ENCODE measurements around the gene SLC15A2. TPM values are rescaled to one million over a fixed set of nuclear protein-coding genes. Genes with fewer than 3 reads are reported as not detected.
"Not testable (repeated sequence)": the region's sequence is repeated elsewhere in the genome, so short reads cannot be mapped to it uniquely, and the experiment has no call there.

The SLC15A2 gene
- total RNA-seq, 1 donor from 2014 or later: 0.20 TPM

DNA sequence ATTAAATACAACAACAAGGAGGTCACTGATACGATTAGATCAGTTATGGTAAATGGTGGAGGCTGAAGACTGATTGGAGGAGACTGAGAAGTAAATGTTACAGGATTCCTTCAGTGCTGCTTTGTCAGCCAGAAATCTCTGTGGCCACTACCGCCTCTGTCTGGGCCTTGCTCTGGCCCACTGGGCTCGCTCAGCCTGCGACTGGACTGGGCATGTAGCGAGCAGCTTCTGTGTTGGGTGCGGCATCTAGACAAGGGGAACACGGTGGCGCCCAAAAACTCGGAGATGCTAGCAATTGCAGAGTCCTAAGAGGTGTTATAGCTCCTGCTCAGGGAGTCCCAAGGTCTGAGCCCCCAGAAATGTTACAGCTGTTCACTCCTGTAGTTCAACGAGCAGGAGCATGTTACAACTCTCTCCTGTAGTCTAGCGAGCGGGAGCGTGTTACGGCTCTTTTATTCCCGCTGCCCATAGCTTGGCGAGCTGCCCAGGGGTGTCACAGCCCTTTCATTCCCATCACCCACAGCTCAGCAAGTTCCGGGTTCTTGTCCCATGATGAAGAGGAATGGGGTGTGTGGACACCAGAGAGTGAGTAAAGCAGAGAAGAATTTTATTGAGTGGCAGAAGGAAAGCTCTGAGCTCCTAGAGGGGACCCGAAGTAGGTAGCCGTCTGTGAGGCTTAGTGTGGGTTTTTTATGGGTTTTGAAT, 24.7 kb downstream of the SLC15A2 start:
- no peak for DNase-seq (ENCODE audit: low read depth in 2 of 2)

- DNase-seq (ENCODE audit: low read depth in 2 of 2): no peak
These were observed 30.5 kb downstream of the SLC15A2 start for GRCh38 chr3:121924734-121925133.

DNA sequence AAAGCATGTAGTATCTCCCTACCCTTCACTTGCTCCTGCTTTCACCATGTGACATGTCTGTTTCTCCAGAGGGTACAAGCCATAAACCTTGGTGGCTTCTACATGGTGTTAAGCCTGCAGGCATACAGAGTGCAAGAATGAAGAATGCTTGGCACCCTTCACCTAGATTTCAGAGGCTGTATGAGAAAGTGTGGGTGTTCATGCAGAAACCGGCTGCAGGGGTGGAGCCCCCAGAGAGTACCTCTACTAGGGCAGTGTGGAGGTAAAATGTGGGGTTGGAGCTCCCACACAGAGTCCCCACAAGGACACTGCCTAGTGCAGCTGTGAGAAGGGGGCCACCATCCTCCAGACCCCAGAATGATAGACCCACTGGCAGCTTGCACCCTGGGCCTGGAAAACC, 32.2 kb downstream of the SLC15A2 start:
- DNase-seq (ENCODE audit: low read depth in 2 of 2): no peak

GRCh38 chr3:121938141-121938855, 44.1 kb downstream of the SLC15A2 start:
- not testable (repeated sequence) for DNase-seq (ENCODE audit: low read depth in 2 of 2)

GRCh38 chr3:121941592-121941991, 47.4 kb downstream of the SLC15A2 start:
- no peak for DNase-seq (ENCODE audit: low read depth in 2 of 2)

DNA sequence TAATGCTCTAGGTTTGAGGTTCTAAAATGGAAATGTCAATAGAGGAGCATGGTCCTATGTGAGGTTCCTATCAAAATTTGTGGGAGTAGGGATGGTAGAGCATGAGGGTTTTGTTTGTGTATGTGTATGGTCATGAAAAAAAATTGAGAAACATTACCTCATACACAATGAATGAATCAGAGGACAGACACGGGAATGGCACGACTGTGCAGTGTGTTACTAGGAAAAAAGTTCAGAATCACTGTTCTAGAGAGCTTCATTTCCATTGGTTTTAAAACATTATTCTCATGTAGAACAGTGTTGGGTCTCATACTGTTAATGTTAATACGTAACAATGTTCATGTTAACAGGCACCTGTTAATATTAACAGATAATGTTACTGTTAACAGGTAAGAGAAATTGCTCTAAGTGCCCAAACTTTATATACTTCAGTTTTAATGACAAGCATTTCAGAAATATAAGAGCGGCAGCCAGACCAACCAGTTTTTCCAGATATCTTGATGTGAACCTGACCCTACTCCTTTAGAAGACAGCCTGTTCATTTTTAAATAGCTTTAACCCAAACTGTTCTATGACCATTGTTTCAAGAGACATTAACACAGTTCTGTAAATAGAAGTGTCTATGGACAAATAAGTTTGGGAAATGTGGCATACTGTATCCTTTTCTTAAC, 48.0 kb downstream of the SLC15A2 start:
- DNase-seq (ENCODE audit: low read depth in 2 of 2): no peak

DNA sequence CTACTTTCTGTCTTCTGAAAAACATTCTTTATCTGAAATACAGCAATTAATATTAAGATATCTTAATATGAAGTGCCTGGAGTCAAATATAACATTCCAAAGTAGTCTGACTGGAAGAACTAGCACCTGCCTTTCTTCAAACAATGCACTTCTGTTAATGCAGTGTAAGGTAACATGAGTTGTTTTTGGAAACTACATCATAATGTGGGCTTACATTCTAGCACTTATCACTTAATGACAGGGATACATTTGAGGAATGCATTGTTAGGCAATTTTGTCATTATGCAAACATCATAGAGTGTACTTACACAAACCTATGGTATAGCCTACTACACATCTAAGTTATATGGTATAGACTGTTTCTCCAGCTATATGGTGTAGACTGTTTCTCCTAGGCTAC, 49.2 kb downstream of the SLC15A2 start:
- DNase-seq (ENCODE audit: low read depth in 2 of 2): no peak

GRCh38 chr3:121948641-121949040, 54.4 kb downstream of the SLC15A2 start:
- no peak for DNase-seq (ENCODE audit: low read depth in 2 of 2)

DNA sequence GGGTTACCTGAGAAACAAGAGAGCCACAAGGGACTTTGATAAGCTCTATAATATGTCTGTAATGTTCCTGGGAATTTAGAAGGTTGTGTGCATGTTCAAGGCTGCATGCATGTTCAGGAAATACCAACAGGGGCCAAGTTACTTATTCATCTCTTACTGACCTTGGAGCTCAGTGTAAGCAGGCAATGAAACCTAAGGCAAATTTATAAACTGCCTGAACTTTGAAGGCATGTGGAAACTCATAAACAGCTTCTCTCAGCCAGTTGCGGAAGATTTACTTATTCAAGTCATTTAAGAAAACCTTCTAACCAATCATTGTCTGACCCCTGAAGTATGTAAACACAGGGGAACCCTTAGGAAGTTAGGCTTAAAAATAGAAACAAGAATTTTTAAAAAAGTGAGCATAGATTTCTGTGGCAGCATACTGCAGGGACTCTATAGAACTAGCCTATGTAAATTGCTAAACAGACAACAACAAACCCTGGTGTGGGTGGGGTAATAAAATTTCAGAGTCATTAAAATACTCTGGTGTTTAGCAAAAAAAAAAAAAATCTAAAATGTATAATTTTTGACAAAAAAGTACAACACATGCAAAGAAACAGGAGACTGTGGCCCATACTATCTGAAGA, 57.2 kb downstream of the SLC15A2 start:
- DNase-seq (ENCODE audit: low read depth in 2 of 2): no peak

DNA sequence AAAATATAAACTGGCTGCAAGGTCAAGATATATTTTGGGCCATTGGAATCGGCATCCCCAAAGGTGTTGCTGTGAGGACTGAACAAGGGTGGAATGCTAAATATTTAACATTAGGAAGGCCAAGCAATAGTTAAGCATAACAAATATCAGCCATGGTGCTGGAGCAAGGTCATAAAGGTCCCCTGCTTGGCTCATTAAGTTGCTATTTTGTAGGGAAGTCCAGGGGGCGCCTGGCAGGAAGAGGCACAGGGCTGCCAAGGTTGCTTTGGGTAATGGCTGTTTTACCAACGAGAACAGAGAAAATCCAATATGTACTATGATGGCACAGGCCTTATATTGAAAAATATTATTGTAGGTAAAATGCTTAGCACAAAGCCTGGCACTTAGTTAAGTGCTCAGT, 62.2 kb downstream of the SLC15A2 start:
- no peak for DNase-seq (ENCODE audit: low read depth in 2 of 2)

- DNase-seq (ENCODE audit: low read depth in 2 of 2): no peak
These were observed 63.6 kb downstream of the SLC15A2 start for GRCh38 chr3:121957674-121958415.

GRCh38 chr3:121958801-121959200, 64.6 kb downstream of the SLC15A2 start:
- no peak for DNase-seq (ENCODE audit: low read depth in 2 of 2)

DNA sequence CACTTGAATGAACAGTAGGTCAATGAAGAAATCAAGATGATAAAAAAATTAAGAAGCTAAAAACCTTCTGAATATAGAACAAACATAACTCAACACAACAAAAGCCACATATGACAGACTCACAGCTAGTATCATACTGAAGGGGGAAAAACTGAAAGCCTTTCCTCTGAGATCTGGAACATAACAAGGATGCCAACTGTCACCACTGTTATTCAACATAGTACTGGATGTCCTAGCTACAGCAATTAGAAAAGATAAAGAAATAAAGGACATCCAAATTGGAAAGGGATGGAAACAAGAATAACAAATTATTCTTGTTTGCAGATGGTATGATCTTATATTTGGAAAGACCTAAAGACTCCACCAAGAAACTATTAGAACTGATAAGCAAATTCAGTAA, 67.1 kb downstream of the SLC15A2 start:
- DNase-seq (ENCODE audit: low read depth in 2 of 2): no peak

DNA sequence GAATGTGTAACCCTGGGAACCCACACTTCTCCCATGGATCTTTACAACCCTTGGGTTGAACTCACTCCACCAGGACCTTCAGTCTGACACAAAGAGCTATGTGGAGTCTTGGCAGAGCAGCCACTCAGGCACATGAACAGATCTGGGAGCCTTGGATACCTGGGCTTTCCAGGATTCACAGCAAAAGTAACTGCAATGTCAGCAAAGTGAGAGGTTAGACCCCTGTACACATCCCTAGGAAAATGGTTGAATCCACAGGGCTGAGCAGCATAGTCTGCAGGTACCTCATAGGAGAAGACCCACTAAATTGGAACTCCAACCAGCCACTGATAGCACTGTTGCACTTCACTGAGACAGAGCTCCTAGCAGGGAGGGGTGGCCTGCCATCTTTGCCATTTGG, 68.2 kb downstream of the SLC15A2 start:
- no peak for DNase-seq (ENCODE audit: low read depth in 2 of 2)

DNA sequence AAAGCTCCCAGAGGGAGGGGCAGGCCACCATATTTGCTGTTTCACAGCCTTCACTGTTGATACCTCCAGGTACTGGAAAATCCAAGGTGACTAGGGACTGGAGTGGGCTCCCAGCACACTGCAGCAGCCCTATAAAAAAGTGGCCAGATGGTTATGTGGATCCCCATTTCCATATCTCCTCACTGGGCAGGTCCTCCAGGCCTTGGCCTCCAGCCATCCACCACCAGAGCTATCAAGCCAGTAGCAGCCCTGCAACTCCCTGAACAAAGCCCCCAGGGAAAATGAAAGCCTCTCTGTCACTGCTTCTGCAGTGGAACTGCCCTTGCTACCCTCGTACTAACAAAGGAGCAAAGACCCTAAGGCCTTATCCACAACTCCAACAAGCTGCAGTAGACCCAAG, 69.4 kb downstream of the SLC15A2 start:
- no peak for DNase-seq (ENCODE audit: low read depth in 2 of 2)

- no peak for DNase-seq (ENCODE audit: low read depth in 2 of 2)
These were observed 75.4 kb downstream of the SLC15A2 start for GRCh38 chr3:121969631-121970030.

- DNase-seq (ENCODE audit: low read depth in 2 of 2): no peak
These were observed 75.8 kb downstream of the SLC15A2 start for GRCh38 chr3:121970047-121970446.

DNA sequence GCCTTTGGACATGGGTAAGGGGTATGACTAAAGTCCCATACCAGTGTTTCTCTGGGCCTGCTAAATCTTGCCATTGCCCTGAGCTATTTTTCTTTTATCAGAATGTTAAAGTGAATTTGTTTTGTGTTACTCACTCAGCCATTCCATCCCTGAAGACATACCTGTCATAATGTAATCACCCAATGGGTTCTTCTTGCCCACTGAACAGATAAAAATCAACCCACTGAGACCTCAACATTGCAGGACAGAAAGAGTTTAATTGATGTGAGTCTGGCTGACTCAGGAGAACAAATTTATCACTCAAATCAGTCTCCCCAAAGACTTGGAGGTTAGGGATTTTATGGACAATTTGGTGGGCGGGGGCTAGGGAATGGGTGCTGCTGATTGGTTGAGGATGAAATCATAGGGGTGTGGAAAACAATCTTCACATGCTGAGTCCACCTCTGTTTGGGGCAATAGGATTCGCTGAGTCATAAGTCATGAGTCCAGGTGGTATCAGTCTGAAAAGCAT, 80.5 kb downstream of the SLC15A2 start:
- DNase-seq (ENCODE audit: low read depth in 2 of 2): no peak

- DNase-seq (ENCODE audit: low read depth in 2 of 2): peak; percentile 26 to 29
These were observed 81.6 kb downstream of the SLC15A2 start for GRCh38 chr3:121975702-121976302.

DNA sequence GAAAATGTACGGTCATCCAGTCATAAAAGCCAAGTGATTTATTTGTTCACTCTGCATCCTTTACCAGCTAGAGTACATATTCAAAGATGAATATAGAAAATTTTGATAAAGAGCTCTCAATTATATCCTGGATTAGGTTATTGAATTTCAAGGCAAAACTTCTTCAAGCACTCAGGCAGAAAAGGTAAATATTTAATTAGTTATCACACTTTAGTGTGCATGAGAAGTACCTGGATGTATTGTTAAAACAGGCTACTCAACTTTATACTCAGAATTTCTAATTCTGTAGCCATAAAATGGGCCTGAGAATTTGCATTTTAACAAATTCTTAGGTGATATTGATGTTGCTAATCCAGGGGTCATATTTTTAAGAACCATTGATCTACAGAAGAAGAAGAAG, 82.5 kb downstream of the SLC15A2 start:
- no peak for DNase-seq (ENCODE audit: low read depth in 2 of 2)

DNA sequence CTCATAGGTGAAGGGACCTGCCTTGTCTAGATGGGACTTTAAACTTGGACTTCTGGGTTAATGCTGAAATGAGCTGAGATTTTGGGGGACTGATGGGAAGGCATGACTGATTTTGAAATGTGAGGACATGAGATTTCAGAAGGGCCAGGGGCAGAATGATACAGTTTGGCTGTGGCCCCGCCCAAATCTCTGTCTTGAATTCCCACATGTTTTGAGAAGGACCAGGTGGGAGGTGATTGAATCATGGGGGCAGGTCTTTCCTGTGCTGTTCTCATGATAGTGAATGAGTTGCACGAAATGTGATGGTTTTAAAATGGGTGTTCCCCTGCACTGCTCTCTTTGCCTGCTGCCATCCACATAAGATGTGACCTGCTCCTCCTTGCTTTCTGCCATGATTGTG, 85.0 kb downstream of the SLC15A2 start:
- DNase-seq (ENCODE audit: low read depth in 2 of 2): no peak
